Tibial nerve (tissue), 4 donors: ENCODE results near the gene NEURL4. TPM values are rescaled to one million over a fixed set of nuclear protein-coding genes. Genes with fewer than 3 reads are reported as not detected.

Experiments
- DNase-seq, 2 donors: peaks; one replicate each; pipeline ENCODE4 v3.0.0-alpha.2; 2019; ENCODE audit warnings: low spot score in 2 of 2
- H3K27ac ChIP-seq, 4 donors: fragments of 200-600 bp; sonication (generic) in 3 of 4; one replicate each; pipeline ENCODE4 v1.5.1; 2017 to 2019; ENCODE audit warnings: mild to moderate bottlenecking in 1 of 4
- H3K27me3 ChIP-seq, 2 donors: fragments of 200-600 bp; sonication (generic) in 1 of 2; one replicate each; pipeline versions ENCODE4 v1.5.1 to v1.6.0; 2017 to 2019
- H3K36me3 ChIP-seq, 3 donors: fragments of 200-600 bp; sonication (generic); one replicate each; pipeline ENCODE4 v1.5.1; 2018 to 2019
- H3K4me1 ChIP-seq, 4 donors: fragments of 200-600 bp; sonication (generic) in 3 of 4; one replicate each; pipeline ENCODE4 v1.5.1; 2017 to 2019
- H3K4me3 ChIP-seq, 4 donors: fragments of 200-600 bp; sonication (generic) in 3 of 4; one replicate each; pipeline ENCODE4 v1.5.1; 2017 to 2019; ENCODE audit warnings: mild to moderate bottlenecking in 1 of 4, moderate library complexity in 1 of 4
- H3K9me3 ChIP-seq, 4 donors: fragments of 200-600 bp; sonication (generic) in 3 of 4; one replicate each; pipeline ENCODE4 v1.5.1; 2017 to 2019
- EP300 ChIP-seq, 2 donors: sonication (generic); formaldehyde crosslinking; IDR thresholded peaks; one replicate each; pipeline ENCODE4 v1.6.1; 2017; ENCODE audit warnings: antibody characterized with exemption in 2 of 2, mild to moderate bottlenecking in 1 of 2
- POLR2A ChIP-seq, 2 donors: fragments of 450-650 bp; IDR thresholded peaks; one replicate each; pipeline ENCODE4 v1.6.1; 2017; ENCODE audit warnings: antibody characterized with exemption in 2 of 2, mild to moderate bottlenecking in 2 of 2, moderate library complexity in 2 of 2
- WGBS, 2 donors: methylation state at CpG; one replicate each; pipeline ENCODE4 v1.1.5; 2018; 5-methylcytosine and 5-hydroxymethylcytosine counted together
- total RNA-seq, 4 donors: library from RNA; depleted of rRNA; stranded (reverse); fragments of >200 nt; gene quantifications; one replicate each; pipeline ENCODE4 v1.1.0, GENCODE V29; 2016
- TF ChIP-seq, protein P1 (sequence below), 5 experiments: fragments of 200-600 bp in 3 of 5; fragments of 450-650 bp in 2 of 5; sonication (generic) in 3 of 5; IDR thresholded peaks; one replicate each; pipeline ENCODE4 v1.5.1; 2016 to 2019; ENCODE audit warnings: antibody characterized with exemption in 5 of 5, mild to moderate bottlenecking in 3 of 5, moderate library complexity in 2 of 5

The NEURL4 gene
- total RNA-seq, 4 donors from 2014 or later, result 16.2 to 40.2 (median 27.5) TPM

DNA sequence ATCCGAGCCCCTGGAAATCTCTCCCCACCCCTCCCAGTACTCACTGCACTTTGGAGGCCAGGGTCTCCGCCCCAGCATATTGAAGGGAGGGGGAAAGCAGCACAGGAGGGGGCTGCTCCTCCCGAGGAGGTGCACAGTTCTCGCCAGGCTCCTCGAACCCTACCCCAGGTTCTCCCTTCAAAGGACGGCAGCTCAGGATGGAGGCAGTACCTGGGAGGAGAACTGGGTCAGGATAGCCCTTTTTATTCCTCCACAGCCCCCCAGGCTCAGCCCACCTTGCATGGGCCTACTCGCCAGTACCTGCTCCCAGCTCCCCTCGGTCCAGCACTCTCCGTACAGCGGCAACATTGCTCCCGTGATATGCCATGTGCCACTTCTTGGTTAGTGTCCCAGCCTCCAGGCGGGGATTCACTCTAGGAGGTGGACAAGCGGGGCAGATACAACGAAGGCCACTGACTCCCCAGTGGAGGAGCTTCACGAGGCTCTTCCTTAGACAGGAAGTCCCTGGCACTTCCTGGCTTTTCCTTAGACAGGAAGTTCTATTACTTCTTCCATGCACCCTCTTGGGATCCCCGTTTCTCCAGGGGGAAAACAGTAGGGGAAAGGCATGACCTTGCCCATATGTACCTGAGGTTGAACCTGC lies 11.9 kb downstream of the NEURL4 start:
- peaks cover 10 to 84% (median 23%) of the 10 kb centered on the region in 3 donors for H3K36me3 ChIP-seq
- DNase-seq, result no peak
- peaks cover 0 to 36% (median 23%) of the 10 kb centered on the region in 4 donors for H3K4me1 ChIP-seq
- TF ChIP-seq, protein P1, sequence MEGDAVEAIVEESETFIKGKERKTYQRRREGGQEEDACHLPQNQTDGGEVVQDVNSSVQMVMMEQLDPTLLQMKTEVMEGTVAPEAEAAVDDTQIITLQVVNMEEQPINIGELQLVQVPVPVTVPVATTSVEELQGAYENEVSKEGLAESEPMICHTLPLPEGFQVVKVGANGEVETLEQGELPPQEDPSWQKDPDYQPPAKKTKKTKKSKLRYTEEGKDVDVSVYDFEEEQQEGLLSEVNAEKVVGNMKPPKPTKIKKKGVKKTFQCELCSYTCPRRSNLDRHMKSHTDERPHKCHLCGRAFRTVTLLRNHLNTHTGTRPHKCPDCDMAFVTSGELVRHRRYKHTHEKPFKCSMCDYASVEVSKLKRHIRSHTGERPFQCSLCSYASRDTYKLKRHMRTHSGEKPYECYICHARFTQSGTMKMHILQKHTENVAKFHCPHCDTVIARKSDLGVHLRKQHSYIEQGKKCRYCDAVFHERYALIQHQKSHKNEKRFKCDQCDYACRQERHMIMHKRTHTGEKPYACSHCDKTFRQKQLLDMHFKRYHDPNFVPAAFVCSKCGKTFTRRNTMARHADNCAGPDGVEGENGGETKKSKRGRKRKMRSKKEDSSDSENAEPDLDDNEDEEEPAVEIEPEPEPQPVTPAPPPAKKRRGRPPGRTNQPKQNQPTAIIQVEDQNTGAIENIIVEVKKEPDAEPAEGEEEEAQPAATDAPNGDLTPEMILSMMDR (IDR thresholded peaks at IDR 0.05), result no peak
- no peak for TF ChIP-seq POLR2A (IDR thresholded peaks at IDR 0.05)
- TF ChIP-seq EP300 (IDR thresholded peaks at IDR 0.05), result no peak
- H3K27ac ChIP-seq, result no peak overlapping the region
- WGBS, 2 donors, result 85 to 88% methylated on average over 16 of the region's 16 CpGs
- H3K4me3 ChIP-seq, result no peak overlapping the region
- no peaks in the 10 kb centered on the region for H3K27me3 ChIP-seq
- H3K9me3 ChIP-seq, result no peaks in the 10 kb centered on the region

DNA sequence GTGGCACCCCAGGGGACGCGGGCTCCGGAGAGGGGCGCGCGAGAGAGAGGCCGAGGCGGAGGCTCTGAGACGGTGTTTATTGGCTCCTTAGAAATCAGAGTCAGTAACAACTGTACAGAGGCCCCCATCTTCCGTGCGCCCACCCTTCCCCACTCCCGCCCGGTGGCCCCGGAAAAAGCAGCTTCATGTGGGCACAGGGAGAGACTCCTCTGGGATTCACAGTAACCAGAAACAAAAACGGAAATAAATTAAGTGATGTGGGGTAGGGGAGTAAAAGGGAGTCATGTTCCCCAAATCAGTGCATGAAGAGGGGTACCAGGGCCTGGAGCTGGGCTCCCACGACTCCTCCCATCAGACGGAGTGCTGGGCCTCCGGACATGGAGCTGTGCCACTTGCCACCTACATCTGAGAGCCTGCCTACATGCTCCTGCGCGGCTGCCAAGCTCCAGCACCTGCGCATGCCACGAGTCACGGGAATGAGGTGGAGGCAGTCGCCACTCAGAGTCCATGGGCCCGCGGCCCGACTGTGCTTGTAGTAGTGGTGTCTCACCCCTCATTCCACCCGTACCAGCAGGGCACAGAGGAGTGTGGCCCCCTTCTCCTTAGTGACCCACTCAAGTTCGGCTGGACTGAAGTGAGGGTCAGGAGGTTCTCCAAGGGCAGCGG lies 13.4 kb downstream of the NEURL4 start:
- no peak for DNase-seq
- TF ChIP-seq EP300 (IDR thresholded peaks at IDR 0.05), result peak in 1 of 2 donors; percentile 2
- TF ChIP-seq, protein P1 (IDR thresholded peaks at IDR 0.05), result no peak
- Histone ChIP-seq H3K9me3 (no peaks in the 10 kb centered on the region), H3K4me3 (peak overlapping the region; percentile 83 to 95 (median 92)), H3K4me1 (peaks cover 0 to 47% (median 23%) of the 10 kb centered on the region in 4 donors), H3K27ac (peak overlapping the region; percentile 89 to 96 (median 93)), H3K36me3 (peaks cover 9 to 84% (median 23%) of the 10 kb centered on the region in 3 donors), H3K27me3 (no peaks in the 10 kb centered on the region)
- WGBS, 2 donors, result 36 to 43% methylated on average over 18 to 30 of the region's 30 CpGs

DNA sequence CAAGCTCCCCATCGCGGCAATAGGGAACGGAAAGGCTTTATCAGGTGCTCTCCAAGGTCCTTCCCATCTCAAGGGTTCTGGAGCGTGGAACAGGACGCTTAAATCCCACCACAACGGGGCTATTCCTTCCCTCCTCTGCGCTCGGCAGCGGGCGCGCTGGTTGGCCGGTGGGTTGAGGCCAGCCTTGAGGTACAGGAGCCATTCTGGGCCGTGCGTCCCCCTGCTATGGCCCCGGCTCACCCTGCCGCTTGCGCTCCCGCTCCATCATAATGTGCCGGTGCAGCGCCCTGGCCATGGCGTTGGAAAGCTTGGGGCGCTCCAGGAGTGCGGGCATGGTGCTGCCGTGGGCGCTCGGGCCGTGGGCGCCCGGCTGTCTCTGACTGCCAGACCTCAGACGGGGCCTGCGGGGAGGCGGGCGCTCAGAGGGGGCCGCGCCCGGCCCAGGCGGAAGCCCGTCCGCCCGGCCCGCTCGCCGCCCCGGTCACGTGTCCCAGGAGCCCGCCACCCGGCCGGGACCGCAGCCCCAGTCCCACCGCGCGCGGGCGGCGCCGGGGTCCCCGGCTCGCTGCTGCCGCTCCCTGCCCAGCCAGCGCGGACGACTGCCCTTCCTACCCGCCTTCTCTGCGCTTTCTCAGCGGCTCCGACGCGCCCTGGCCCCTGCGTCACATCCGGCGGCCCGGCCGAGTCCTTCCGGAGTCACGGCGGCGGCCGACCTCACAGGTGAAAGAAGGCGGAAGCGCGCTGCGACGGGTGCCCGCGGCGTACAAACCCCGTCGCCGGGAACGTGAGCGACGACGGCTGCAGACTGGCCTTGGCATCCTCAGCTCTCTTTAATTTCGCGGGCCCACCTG lies 14.2 kb downstream of the NEURL4 start, which contains the start of gene GPS2:
Gene GPS2 (minus strand): TSS at position 642 of the 851 bp plus-strand sequence. CDS start 308 bp downstream, at position 334.
- Histone ChIP-seq H3K36me3 (peaks cover 7 to 84% (median 31%) of the 10 kb centered on the region in 3 donors), H3K4me3 (peak within 1 kb of the TSS; percentile 83 to 95 (median 92)), H3K27me3 (no peaks in the 10 kb centered on the region), H3K27ac (peak within 1 kb of the TSS; percentile 89 to 96 (median 93)), H3K4me1 (peaks cover 0 to 54% (median 26%) of the 10 kb centered on the region in 4 donors), H3K9me3 (no peaks in the 10 kb centered on the region)
- peak; percentile 88 for DNase-seq
- TF ChIP-seq, protein P1 (IDR thresholded peaks at IDR 0.05), result peak in 2 of 5 experiments; percentile 33 to 45
- TF ChIP-seq POLR2A (IDR thresholded peaks at IDR 0.05) (peak; percentile 70 to 73), EP300 (IDR thresholded peaks at IDR 0.05) (peak; percentile 82 to 96)
- WGBS, 2 donors, result 0% methylated on average over 24 to 83 of the region's 95 CpGs

DNA sequence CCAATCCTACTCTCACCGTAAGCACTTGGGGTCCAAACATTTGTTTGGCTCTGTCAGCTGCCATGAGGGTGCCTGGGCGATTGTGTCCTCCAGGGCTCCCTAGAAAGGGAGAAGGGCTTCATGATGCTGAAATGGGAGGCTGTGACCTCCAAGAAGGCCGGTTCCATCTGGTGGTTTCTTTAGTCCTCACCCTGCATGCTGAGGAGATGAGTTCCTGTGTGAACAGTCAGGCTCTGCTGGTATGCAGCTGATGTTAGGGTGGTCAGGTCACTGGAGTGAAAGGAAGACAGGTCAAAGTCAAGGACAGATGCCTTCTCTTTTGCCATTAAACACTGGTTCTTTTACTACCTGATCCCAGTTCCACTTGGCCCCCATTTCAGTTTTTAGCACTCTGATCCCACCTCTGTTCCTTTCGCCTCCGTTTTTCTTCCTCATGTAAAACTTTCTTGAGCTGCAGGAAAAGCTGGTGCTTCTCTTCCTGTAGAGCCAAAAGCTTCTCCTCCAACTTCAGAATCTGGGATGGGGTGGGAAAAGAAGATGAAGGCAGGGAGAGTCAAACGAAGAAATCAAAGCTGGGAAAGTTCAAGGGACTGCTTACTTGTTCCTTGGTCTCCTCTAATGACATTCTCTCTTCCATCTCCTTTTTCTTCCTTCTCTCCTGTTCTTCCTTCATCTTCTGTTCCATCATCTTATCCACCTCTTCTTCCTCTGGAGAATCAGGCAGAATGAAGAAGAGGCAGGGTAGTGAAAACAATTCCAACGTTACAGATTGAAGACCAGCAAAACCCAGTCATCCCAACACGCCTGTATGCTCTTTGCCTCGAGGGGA lies 15.0 kb downstream of the NEURL4 start:
- Histone ChIP-seq H3K36me3 (peaks cover 7 to 81% (median 36%) of the 10 kb centered on the region in 3 donors), H3K4me1 (peaks cover 0 to 63% (median 35%) of the 10 kb centered on the region in 4 donors)

More for the DNA sequence above, 15.0 kb downstream of the NEURL4 start:
- no peaks in the 10 kb centered on the region for H3K27me3 ChIP-seq
- 43 to 50% methylated on average over 9 of the region's 9 CpGs for WGBS, 2 donors
- H3K27ac ChIP-seq, result peak overlapping the region in 3 of 4 donors; percentile 90 to 96 (median 96)
- TF ChIP-seq EP300 (IDR thresholded peaks at IDR 0.05) (no peak), POLR2A (IDR thresholded peaks at IDR 0.05) (no peak)
- TF ChIP-seq, protein P1 (IDR thresholded peaks at IDR 0.05), result no peak
- H3K9me3 ChIP-seq, result no peaks in the 10 kb centered on the region
- H3K4me3 ChIP-seq, result peak overlapping the region; percentile 83 to 95 (median 92)
- DNase-seq, result no peak
